Measurements from ENCODE around the gene LARGE1. TPM values are rescaled to one million over a fixed set of nuclear protein-coding genes. Genes with fewer than 3 reads are reported as not detected.

LARGE1 gene
- total RNA-seq, 2 experiments from 2014 or later = 0.81 to 2.0 TPM

GRCh38 chr22:33529424-33530113 is 390.7 kb downstream of the LARGE1 start:
- ChIA-PET CTCF (no interaction called here), POLR2A (no interaction called here)

DNA sequence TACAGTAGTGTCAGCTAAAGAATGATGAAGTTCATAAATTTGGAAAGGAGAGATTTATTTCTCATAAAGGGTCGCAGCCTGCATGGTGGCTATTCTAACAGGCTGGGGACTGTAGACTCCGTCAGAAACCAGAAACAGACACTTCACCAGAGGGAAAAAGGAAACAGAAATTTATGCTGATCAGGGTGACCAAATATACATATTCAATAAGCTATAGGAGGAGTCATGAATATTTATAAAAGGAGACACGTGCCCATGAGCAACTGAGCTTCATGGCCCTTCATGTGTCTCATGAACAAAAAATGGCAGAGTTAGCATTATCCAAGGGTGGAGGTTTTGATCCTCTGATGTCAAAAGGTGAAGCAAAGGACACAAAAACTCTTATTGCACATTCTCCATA is 392.1 kb downstream of the LARGE1 start:
- Mint-ChIP-seq H3K36me3 (no peaks in the 10 kb centered on the region), H3K27me3 (no peaks in the 10 kb centered on the region), H3K27ac (no peak overlapping the region), H3K4me3 (no peak overlapping the region), H3K9me3 (peaks cover 5% of the 10 kb centered on the region), H3K4me1 (ENCODE audit: low read depth) (no peaks in the 10 kb centered on the region)
- DNase-seq = no peak
- ChIA-PET POLR2A (no interaction called here), CTCF (no interaction called here)
- intact Hi-C loops (cut with micrococcal nuclease) = no loop called here

More at GRCh38 chr22:33529424-33530113, 390.7 kb downstream of the LARGE1 start:
- H3K4me3 Mint-ChIP-seq = no peak overlapping the region
- H3K36me3 Mint-ChIP-seq = no peaks in the 10 kb centered on the region
- H3K27ac Mint-ChIP-seq = no peak overlapping the region
- intact Hi-C loops (cut with micrococcal nuclease) = no loop called here
- H3K27me3 Mint-ChIP-seq = no peaks in the 10 kb centered on the region
- DNase-seq = no peak
- no peaks in the 10 kb centered on the region for H3K4me1 Mint-ChIP-seq (ENCODE audit: low read depth)
- peaks cover 4% of the 10 kb centered on the region for H3K9me3 Mint-ChIP-seq

DNA sequence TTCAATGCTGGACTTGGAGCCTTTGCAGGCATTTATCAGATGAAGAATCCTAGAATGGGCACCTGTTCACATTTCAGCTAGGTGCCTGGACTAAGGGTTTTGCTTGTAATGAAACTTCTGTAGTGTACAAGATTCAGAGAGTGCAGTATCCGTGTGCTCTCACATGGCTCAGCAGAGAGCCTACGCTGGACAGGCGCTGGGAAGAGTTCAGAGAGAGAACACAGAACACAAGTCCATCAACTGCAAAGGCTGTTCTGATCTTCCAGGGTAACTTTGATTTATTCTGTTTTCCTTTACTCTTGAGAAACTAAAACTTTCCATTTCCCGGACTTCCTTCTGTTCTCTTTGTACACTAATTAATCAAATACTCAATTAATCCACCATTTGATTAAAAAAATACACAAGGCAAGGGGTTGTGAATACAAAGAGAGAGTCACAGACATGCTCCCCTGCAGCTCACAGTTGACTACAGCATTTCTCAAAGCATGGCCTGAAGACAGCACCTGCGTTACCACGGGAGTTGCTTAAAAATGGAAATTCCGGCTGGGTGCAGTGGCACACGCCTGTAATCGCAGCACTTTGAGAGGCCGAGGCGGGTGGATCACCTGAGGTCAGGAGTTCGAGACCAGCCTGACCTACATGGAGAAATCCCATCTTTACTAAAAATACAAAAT is 393.7 kb downstream of the LARGE1 start:
- Mint-ChIP-seq H3K27ac (no peak overlapping the region), H3K4me1 (ENCODE audit: low read depth) (no peaks in the 10 kb centered on the region), H3K36me3 (no peaks in the 10 kb centered on the region), H3K9me3 (peaks cover 6% of the 10 kb centered on the region), H3K4me3 (no peak overlapping the region), H3K27me3 (no peaks in the 10 kb centered on the region)
- intact Hi-C loops (cut with micrococcal nuclease) = no loop called here
- DNase-seq = no peak
- CTCF ChIA-PET = no interaction called here
- POLR2A ChIA-PET = no interaction called here

DNA sequence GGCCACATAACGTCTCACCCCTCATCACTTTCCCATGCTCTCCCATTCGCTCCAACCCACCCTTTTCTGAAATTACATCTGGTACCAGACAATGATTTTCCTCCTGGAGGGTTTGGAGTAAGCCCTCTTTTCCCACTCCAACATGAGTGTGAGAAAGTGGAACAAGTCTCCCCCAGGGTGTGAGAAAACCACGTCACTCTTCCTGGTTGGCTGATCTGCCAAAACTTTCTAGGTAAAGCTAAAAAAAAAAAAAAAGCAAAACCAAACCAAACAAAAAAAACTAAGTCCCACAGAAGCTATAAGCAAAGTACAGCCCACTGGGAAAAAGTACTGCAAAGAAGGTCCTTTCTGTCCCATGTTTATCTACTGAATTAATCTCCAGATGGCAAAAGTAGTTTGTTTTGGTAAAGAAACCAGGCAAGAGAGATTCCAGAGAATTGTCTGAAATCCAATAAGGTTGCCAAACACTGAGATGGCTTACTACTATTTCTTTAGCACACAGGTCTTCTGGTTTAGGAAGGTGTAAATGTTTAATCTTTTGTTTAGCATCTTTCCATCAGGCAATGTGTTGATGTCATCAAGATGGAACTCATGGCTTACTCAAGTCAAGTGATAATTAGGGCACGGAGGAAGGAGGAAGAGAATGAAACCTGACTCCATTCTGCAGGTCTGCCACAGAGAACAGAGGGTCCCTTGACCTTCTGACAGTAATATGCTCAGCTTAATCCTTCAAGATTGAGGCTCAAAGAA is 395.6 kb downstream of the LARGE1 start:
- peaks cover 6% of the 10 kb centered on the region for H3K9me3 Mint-ChIP-seq
- H3K4me3 Mint-ChIP-seq = no peak overlapping the region
- H3K4me1 Mint-ChIP-seq (ENCODE audit: low read depth) = no peaks in the 10 kb centered on the region
- no peak overlapping the region for H3K27ac Mint-ChIP-seq
- H3K27me3 Mint-ChIP-seq = no peaks in the 10 kb centered on the region
- POLR2A ChIA-PET = no interaction called here
- CTCF ChIA-PET = no interaction called here
- no peaks in the 10 kb centered on the region for H3K36me3 Mint-ChIP-seq
- intact Hi-C loops (cut with micrococcal nuclease) = no loop called here
- DNase-seq = no peak

DNA sequence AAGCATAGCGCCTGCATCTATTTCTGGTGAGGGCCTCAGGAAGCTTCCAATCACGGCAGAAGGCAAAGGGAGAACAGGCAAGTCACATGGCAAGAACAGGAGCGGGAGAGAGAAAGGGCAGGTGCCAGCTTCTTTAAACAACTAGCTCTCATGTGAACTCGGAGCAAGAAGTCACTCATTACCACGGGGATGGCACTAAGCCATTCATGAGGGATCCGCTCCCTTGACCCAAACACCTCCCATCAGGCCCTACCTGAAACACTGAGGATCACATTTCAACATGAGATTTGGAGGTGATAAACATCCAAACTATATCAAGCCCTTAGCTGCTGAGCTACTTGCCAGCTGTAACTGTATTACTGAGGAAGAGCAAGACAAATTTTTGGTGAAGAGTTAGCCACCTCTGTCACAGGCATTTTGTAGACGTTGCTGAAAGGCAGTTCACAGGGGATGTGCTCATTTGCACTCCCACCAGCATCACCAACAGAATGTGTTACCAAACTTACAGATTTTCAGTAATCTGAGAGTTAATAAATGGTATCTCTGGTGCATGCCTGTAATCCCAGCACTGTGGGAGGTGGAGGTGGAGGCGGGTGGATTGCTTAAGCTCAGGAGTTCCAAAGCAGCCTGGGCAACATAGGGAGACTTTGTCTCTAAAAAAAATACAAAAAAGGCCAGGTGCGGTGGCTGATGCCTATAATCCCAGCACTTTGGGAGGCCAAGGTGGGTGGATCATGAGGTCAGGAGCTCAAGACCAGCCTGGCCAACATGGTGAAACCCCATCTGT is 398.2 kb downstream of the LARGE1 start:
- ChIA-PET CTCF (interaction anchor here (1.0 kb wide), 1 partner anchor 12 kb away, joined by 3 read pairs; no protein-coding TSS in a partner anchor), POLR2A (no interaction called here)
- no peaks in the 10 kb centered on the region for H3K4me1 Mint-ChIP-seq (ENCODE audit: low read depth)
- no peaks in the 10 kb centered on the region for H3K27me3 Mint-ChIP-seq
- no peak for DNase-seq
- intact Hi-C loops (cut with micrococcal nuclease) = no loop called here
- no peaks in the 10 kb centered on the region for H3K36me3 Mint-ChIP-seq
- H3K9me3 Mint-ChIP-seq = peaks cover 6% of the 10 kb centered on the region
- no peak overlapping the region for H3K27ac Mint-ChIP-seq
- no peak overlapping the region for H3K4me3 Mint-ChIP-seq

- Mint-ChIP-seq H3K4me1 (ENCODE audit: low read depth) (no peaks in the 10 kb centered on the region), H3K27ac (no peak overlapping the region), H3K4me3 (no peak overlapping the region), H3K27me3 (no peaks in the 10 kb centered on the region), H3K9me3 (peaks cover 6% of the 10 kb centered on the region), H3K36me3 (no peaks in the 10 kb centered on the region)
- no peak for DNase-seq
- ChIA-PET CTCF (interaction anchor here (0.6 to 1.0 kb wide), 2 partner anchors 11 to 1502 kb away, joined by 3 read pairs; no protein-coding TSS in a partner anchor), POLR2A (no interaction called here)
- intact Hi-C loops (cut with micrococcal nuclease) = no loop called here
These were observed 399.1 kb downstream of the LARGE1 start for GRCh38 chr22:33520904-33521780.

DNA sequence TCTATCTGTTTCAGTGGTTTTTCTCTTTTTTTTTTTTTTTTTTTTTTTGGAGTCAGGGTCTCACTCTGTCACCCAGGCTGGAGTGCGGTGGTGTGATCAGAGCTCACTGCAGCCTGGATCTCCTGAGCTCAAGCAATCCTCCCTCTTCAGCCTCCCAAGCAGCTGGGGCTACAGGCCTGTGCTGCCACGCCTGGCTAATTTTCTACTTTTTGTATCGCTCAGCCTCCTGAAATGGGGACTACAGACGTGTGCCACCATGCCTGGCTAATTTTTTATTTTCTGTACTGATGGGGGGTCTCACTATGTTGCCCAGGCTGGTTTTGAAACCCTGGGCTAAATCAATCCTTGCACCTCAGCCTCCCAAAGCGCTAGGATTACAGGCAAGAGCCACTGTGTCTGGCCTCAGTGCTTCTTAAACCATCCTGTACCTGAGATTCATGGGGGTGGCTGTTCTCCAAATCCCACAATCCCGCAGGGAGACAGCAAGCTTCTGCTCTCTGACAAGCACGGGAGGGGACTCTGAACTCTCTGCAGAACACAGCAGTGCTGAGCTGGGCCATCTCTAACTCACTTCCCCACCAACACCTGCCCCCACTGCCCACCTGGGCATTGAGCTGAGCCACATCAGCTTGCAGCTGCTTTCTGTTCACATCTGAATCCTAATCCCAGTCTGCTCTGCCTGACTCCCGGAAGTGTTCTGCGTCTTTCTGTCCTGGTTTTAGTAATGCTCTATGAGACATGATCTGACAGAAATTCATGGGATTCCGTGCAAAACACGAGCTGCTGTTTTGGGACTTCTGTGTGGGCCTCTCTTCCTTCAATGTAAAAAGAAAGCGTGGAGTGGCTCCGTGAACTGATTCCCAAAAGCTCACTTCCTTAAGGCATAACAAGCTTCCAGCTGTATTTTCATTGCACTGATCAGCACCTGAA is 400.0 kb downstream of the LARGE1 start:
- no peaks in the 10 kb centered on the region for H3K27me3 Mint-ChIP-seq
- intact Hi-C loops (cut with micrococcal nuclease) = no loop called here
- H3K27ac Mint-ChIP-seq = no peak overlapping the region
- POLR2A ChIA-PET = no interaction called here
- H3K4me1 Mint-ChIP-seq (ENCODE audit: low read depth) = no peaks in the 10 kb centered on the region
- no peak overlapping the region for H3K4me3 Mint-ChIP-seq
- peaks cover 6% of the 10 kb centered on the region for H3K9me3 Mint-ChIP-seq
- DNase-seq = no peak
- no peaks in the 10 kb centered on the region for H3K36me3 Mint-ChIP-seq
- CTCF ChIA-PET = interaction anchor here (0.6 to 0.9 kb wide), 2 partner anchors 591 to 1503 kb away, joined by 3 read pairs; no protein-coding TSS in a partner anchor

GRCh38 chr22:33519071-33519973 is 401.0 kb downstream of the LARGE1 start:
- POLR2A ChIA-PET = no interaction called here
- H3K9me3 Mint-ChIP-seq = peaks cover 6% of the 10 kb centered on the region
- CTCF ChIA-PET = interaction anchor here (0.9 kb wide), 1 partner anchor 592 kb away, joined by 3 read pairs; no protein-coding TSS in a partner anchor
- H3K27ac Mint-ChIP-seq = no peak overlapping the region
- intact Hi-C loops (cut with micrococcal nuclease) = no loop called here
- H3K4me3 Mint-ChIP-seq = no peak overlapping the region
- H3K36me3 Mint-ChIP-seq = no peaks in the 10 kb centered on the region
- no peak for DNase-seq
- H3K27me3 Mint-ChIP-seq = no peaks in the 10 kb centered on the region
- no peaks in the 10 kb centered on the region for H3K4me1 Mint-ChIP-seq (ENCODE audit: low read depth)

GRCh38 chr22:33518405-33518804 is 401.9 kb downstream of the LARGE1 start:
- Mint-ChIP-seq H3K9me3 (peaks cover 6% of the 10 kb centered on the region), H3K27ac (no peak overlapping the region), H3K27me3 (no peaks in the 10 kb centered on the region), H3K4me3 (no peak overlapping the region), H3K4me1 (ENCODE audit: low read depth) (no peaks in the 10 kb centered on the region), H3K36me3 (no peaks in the 10 kb centered on the region)
- POLR2A ChIA-PET = no interaction called here
- CTCF ChIA-PET = no interaction called here
- intact Hi-C loops (cut with micrococcal nuclease) = no loop called here
- no peak for DNase-seq

DNA sequence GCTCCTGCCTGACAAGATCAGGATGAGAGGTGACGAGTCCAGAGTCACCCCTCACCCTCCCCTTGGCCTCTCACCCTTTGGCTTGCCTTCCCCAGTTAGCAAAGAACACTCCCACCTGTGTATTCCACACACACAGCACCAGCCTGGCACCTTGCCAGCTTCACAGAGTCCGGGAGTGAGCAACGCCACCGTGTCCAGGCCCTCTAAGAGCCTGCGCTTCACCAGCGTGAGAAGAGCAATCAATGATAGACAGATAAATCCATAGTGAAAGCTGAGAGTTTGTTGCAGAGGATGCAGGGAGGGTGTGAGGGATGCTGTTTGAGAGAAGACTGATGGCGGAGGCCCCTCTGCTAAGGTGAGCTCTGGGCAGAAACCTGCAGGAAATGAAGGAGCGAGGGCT is 404.5 kb downstream of the LARGE1 start:
- Mint-ChIP-seq H3K9me3 (no peaks in the 10 kb centered on the region), H3K4me1 (ENCODE audit: low read depth) (no peaks in the 10 kb centered on the region), H3K27me3 (no peaks in the 10 kb centered on the region), H3K36me3 (no peaks in the 10 kb centered on the region), H3K27ac (no peak overlapping the region), H3K4me3 (no peak overlapping the region)
- ChIA-PET CTCF (no interaction called here), POLR2A (no interaction called here)
- intact Hi-C loops (cut with micrococcal nuclease) = no loop called here
- no peak for DNase-seq

Measured in activated CD4-positive, alpha-beta memory T cell treated with anti-CD3 and anti-CD28 coated beads for 36 hours (primary cell).